ENCODE results near the gene RAE1. TPM values are rescaled to one million over a fixed set of nuclear protein-coding genes. Genes with fewer than 3 reads are reported as not detected.

Gene RAE1
- total RNA-seq, 1 experiment from 2014 or later, result 46.3 TPM

- no peak for ATAC-seq
- H3K79me2 ChIP-seq (ENCODE audit: insufficient read depth, low read length), result peaks cover 61% of the 10 kb centered on the region; the same call in 1 of the 2 replicates
- H3K4me2 ChIP-seq (ENCODE audit: low read length), result no peak overlapping the region
- no peak overlapping the region for H3K27ac ChIP-seq (ENCODE audit: low read depth, low read length)
- CTCF ChIA-PET, result no interaction called here
- no peak overlapping the region for H3K4me3 ChIP-seq (replicated peaks in 1 of 2; ENCODE audit: low read depth in 1 of 2, low read length in 2 of 2)
- H3K9me2 ChIP-seq (ENCODE audit: insufficient read depth), result no peaks in the 10 kb centered on the region
- intact Hi-C loops (cut with micrococcal nuclease), result no loop called here
- no peak overlapping the region for H3K9ac ChIP-seq (ENCODE audit: low read length)
- no TSS peak for BruUV-seq (replicated peaks)
- H3K9me3 ChIP-seq (ENCODE audit: control insufficient read depth in 1 of 2, insufficient read depth in 1 of 2, low read depth in 1 of 2, low read length in 2 of 2), result no peaks in the 10 kb centered on the region
- no peak for TF ChIP-seq POLR2A (IDR thresholded peaks at IDR 0.05; ENCODE audit: borderline replicate concordance, extremely low read depth, insufficient read depth, insufficient read length)
- TF ChIP-seq YY1 (IDR thresholded peaks at IDR 0.05; ENCODE audit: extremely low read depth, insufficient replicate concordance, low read depth, low read length), result no peak
- TF ChIP-seq SIN3A (IDR thresholded peaks at IDR 0.05; ENCODE audit: low read depth), result no peak
- TF ChIP-seq, protein P1, sequence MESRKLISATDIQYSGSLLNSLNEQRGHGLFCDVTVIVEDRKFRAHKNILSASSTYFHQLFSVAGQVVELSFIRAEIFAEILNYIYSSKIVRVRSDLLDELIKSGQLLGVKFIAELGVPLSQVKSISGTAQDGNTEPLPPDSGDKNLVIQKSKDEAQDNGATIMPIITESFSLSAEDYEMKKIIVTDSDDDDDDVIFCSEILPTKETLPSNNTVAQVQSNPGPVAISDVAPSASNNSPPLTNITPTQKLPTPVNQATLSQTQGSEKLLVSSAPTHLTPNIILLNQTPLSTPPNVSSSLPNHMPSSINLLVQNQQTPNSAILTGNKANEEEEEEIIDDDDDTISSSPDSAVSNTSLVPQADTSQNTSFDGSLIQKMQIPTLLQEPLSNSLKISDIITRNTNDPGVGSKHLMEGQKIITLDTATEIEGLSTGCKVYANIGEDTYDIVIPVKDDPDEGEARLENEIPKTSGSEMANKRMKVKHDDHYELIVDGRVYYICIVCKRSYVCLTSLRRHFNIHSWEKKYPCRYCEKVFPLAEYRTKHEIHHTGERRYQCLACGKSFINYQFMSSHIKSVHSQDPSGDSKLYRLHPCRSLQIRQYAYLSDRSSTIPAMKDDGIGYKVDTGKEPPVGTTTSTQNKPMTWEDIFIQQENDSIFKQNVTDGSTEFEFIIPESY (IDR thresholded peaks at IDR 0.05; ENCODE audit: extremely low read depth, insufficient replicate concordance, low read length), result no peak
- TF ChIP-seq CEBPB (IDR thresholded peaks at IDR 0.05; ENCODE audit: low read depth), result no peak
- TF ChIP-seq CBX3 (IDR thresholded peaks at IDR 0.05; ENCODE audit: low read depth), result no peak
- TF ChIP-seq CTCF (IDR thresholded peaks at IDR 0.05 in 2 of 3, conservative IDR thresholded peaks at IDR 0.05 in 1 of 3; ENCODE audit: borderline replicate concordance in 1 of 3, insufficient read depth in 1 of 3, low read depth in 2 of 3, low read length in 2 of 3), result no peak
- TF ChIP-seq, protein P2, sequence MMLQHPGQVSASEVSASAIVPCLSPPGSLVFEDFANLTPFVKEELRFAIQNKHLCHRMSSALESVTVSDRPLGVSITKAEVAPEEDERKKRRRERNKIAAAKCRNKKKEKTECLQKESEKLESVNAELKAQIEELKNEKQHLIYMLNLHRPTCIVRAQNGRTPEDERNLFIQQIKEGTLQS (IDR thresholded peaks at IDR 0.05), result no peak
- H2AFZ ChIP-seq (ENCODE audit: low read depth, low read length, poor library complexity, severe bottlenecking), result no peak overlapping the region
- no peaks in the 10 kb centered on the region for H4K20me1 ChIP-seq (ENCODE audit: insufficient read depth)
- RAD21 ChIA-PET (ENCODE audit: low non-redundant PET in 1 of 2, low total read pairs in 2 of 2, uncharacterized antibody in 2 of 2, unreplicated experiment in 2 of 2), result no interaction called here
- H3K4me1 ChIP-seq (ENCODE audit: control insufficient read depth in 1 of 2, insufficient read depth in 2 of 2, low read length in 2 of 2), result no peaks in the 10 kb centered on the region
- POLR2A ChIA-PET, result no interaction called here
- DNase-seq (ENCODE audit: low read depth, low spot score), result no peak
- no peaks in the 10 kb centered on the region for H3K27me3 ChIP-seq (ENCODE audit: insufficient read depth, low read length)
- peaks cover 7 to 29% of the 10 kb centered on the region in 2 experiments; a peak in 3 of 4 replicates for H3K36me3 ChIP-seq (ENCODE audit: control insufficient read depth in 1 of 2, insufficient read depth in 2 of 2, low read length in 2 of 2)
Observed at GRCh38 chr20:57398901-57399535, 48.0 kb downstream of the RAE1 start.

Data from HCT116 (cell line).